Activated CD8-positive, alpha-beta memory T cell treated with anti-CD3 and anti-CD28 coated beads for 1 hour (primary cell): ENCODE results near the gene TMEM128.
"Not testable (repeated sequence)": the region's sequence is repeated elsewhere in the genome, so short reads cannot be mapped to it uniquely, and the experiment has no call there.

ENCODE experiments used
- DNase-seq, 2 donors: peaks; one replicate each; pipeline ENCODE4 v3.0.0-alpha.2; 2020; ENCODE audit warnings: low read depth in 1 of 2; ENCODE audit errors: extremely low read depth in 1 of 2

The TMEM128 gene

GRCh38 chr4:4257705-4258104, 9.7 kb upstream of the TMEM128 start:
- DNase-seq = not testable (repeated sequence)

- no peak for DNase-seq
These were observed 8.8 kb upstream of the TMEM128 start for GRCh38 chr4:4256799-4257198.

- DNase-seq = no peak
These were observed 6.6 kb upstream of the TMEM128 start for GRCh38 chr4:4254666-4255065.

GRCh38 chr4:4254199-4254598, 6.2 kb upstream of the TMEM128 start:
- DNase-seq = no peak

GRCh38 chr4:4249866-4250265, 1.8 kb upstream of the TMEM128 start:
- no peak for DNase-seq

GRCh38 chr4:4249342-4249741, 1.3 kb upstream of the TMEM128 start:
- not testable (repeated sequence) for DNase-seq

GRCh38 chr4:4248885-4249203, 821 bp upstream of the TMEM128 start:
- DNase-seq = no peak

- DNase-seq = no peak
These were observed 361 bp downstream of the TMEM128 start for GRCh38 chr4:4247696-4248028.

- no peak for DNase-seq
These were observed 2.9 kb downstream of the TMEM128 start for GRCh38 chr4:4245172-4245571.

- not testable (repeated sequence) for DNase-seq
These were observed 8.5 kb downstream of the TMEM128 start for GRCh38 chr4:4239551-4239950.

- DNase-seq = no peak
These were observed 14.4 kb downstream of the TMEM128 start for GRCh38 chr4:4233610-4234009.

GRCh38 chr4:4228356-4228668, 19.7 kb downstream of the TMEM128 start:
- DNase-seq = no peak

- DNase-seq = no peak
These were observed 20.3 kb downstream of the TMEM128 start for GRCh38 chr4:4227510-4228355.

GRCh38 chr4:4226606-4227438, 21.2 kb downstream of the TMEM128 start, which contains the start of gene OTOP1:
Gene OTOP1, minus strand, starts transcription at chr4:4226929. Its CDS starts 65 bp downstream, at chr4:4226864.
- DNase-seq = no peak

- no peak for DNase-seq
These were observed 22.0 kb downstream of the TMEM128 start for GRCh38 chr4:4225915-4226605.

GRCh38 chr4:4217113-4217512, 30.9 kb downstream of the TMEM128 start:
- no peak for DNase-seq

- DNase-seq = no peak
These were observed 31.4 kb downstream of the TMEM128 start for GRCh38 chr4:4216648-4217047.

GRCh38 chr4:4213674-4214073, 34.3 kb downstream of the TMEM128 start:
- DNase-seq = not testable (repeated sequence)

GRCh38 chr4:4206204-4206603, 41.8 kb downstream of the TMEM128 start:
- DNase-seq = no peak

- DNase-seq = no peak
These were observed 43.6 kb downstream of the TMEM128 start for GRCh38 chr4:4204401-4204745.

GRCh38 chr4:4203688-4204400, 44.2 kb downstream of the TMEM128 start:
- no peak for DNase-seq
